EL (cell line): ENCODE results near the gene WFDC12.
A peak's percentile ranks its signal among the peaks of the same experiment; 100 is the strongest.
"Not testable (repeated sequence)": the region's sequence is repeated elsewhere in the genome, so short reads cannot be mapped to it uniquely, and the experiment has no call there.

Experiments used
- DNase-seq: peaks from one replicate; pipeline ENCODE4 v3.0.0-alpha.2; 2016

The WFDC12 gene

DNA sequence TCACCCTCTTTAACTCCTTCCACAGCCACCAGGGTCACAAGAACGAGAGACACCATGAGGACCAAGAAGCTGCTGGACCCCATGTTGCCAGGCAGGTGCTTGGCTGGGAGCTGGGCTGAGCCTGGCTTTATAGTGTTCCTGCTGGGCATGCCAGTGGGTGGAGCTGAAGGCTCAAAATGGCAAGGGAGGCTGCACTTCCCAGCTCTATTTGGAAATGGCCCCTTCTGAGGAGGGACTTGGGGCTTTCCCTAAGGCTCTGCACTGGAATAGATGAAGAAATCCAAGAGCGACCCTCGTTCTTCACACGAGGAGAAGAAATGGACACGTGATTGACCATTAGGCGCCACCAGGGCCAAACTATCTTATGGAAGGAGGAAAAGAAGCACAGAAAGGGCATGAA lies at the start of gene WFDC12:
Gene WFDC12, minus strand, starts transcription at position 101 of the 400 bp plus-strand sequence. Its CDS starts 18 bp downstream, at position 83.
- no peak for DNase-seq

DNA sequence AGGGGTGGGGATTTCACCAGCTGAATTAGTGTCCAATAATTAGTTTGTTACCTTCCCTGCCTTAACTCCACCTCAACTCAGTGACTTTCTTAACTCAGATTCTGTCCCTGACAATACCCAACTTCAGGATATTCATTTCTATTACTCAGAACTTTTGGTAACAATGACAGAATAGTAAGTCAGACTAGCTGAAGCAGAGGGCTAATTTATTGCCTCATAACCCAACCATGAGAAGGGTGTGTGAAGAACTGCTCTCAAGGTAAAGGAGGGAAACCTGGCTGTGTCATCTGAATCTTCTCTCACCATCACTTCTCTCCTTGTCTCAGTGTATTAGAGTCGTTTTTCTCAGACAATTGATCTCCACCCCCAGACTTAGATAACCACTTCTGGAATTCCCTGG lies 49.3 kb upstream of the WFDC12 start:
- no peak for DNase-seq

- DNase-seq: no peak
Observed at GRCh38 chr20:45164906-45165305, 40.6 kb upstream of the WFDC12 start.

- no peak for DNase-seq
Observed at GRCh38 chr20:45163083-45163803, 39.0 kb upstream of the WFDC12 start.

GRCh38 chr20:45157962-45158361 lies 33.7 kb upstream of the WFDC12 start:
- peak; percentile 63 for DNase-seq

DNA sequence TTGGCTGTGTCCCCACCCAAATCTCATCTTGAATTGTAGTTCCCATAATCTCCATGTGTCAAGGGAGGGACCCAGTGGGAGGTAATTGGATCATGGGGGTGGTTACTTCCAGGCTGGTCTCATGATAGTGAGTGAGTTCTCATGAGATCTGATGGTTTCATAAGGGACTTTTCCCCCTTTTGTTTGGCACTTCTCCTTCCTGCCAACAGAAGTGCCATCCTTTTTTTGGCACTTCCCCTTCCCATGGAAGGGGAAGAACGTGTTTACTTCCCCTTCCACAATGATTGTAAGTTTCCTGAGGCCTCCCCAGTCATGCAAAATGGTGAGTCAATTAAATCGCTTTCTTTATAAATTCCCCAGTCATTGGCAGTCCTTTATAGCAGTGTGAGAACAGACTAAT lies 32.4 kb upstream of the WFDC12 start:
- no peak for DNase-seq

DNA sequence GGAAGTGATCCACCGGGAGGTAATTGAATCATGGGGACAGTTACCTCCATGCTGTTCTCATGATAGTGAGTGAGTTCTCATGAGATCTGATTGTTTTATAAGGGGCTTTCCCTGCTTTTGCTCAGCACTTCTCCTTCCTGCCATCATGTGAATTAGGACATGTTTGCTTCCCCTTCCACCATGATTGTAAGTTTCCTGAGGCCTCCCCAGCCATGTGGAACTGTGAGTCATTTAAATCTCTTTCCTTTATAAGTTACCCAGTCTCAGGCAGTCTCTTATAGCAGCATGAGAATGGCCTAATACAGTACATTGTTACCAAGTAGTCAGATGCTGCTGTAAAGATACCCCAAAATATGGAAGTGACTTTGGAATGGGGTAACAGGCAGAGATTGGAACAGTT lies 30.5 kb upstream of the WFDC12 start:
- DNase-seq: not testable (repeated sequence)

DNA sequence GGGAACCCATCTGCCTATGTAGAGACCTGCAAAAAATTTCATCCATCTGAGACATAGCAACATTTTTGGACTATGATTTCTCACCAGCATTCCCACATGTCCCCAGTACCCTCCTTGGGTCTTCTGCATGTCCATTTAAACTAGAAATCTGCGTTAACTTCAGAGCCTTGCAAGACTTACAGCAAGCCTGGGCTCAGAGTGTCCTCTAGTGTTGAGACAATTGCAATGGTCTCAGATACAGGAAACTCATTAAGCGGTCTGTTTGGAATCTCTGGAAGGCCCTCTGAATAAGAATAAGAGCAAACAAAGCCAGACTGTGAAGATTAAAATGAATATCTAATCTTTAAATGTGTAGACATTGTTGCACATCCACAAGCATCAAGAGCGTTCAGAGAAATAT lies 29.9 kb upstream of the WFDC12 start:
- no peak for DNase-seq

GRCh38 chr20:45153752-45154151 lies 29.5 kb upstream of the WFDC12 start:
- DNase-seq: no peak

- no peak for DNase-seq
Observed at GRCh38 chr20:45153147-45153546, 28.9 kb upstream of the WFDC12 start.

DNA sequence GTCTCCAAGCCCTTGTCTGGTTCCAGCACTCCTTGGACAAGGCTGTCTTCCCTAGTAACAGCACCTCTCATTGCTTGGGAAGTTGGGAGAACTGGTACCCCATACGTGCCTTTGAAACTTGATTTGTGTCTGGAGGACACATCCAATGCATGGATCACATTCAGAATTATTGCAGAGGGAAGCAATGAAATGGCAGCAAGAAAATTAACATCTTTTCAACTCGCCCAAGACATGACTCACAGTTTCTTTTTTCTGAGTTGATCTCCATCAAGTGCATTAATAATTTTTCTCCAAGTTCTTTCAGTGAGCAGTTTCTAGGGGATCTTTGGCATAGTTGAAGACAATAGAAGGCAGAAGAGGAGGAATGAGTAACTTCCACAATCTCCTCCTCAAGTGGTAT lies 28.1 kb upstream of the WFDC12 start:
- DNase-seq: no peak

- no peak for DNase-seq
Observed at GRCh38 chr20:45149062-45149461, 24.8 kb upstream of the WFDC12 start.

- no peak for DNase-seq
Observed at GRCh38 chr20:45140836-45141235, 16.6 kb upstream of the WFDC12 start.

- not testable (repeated sequence) for DNase-seq
Observed at GRCh38 chr20:45139733-45140375, 15.6 kb upstream of the WFDC12 start.

GRCh38 chr20:45138561-45139300 lies 14.5 kb upstream of the WFDC12 start:
- peak; percentile 8 for DNase-seq

- DNase-seq: no peak
Observed at GRCh38 chr20:45136911-45137310, 12.6 kb upstream of the WFDC12 start.

DNA sequence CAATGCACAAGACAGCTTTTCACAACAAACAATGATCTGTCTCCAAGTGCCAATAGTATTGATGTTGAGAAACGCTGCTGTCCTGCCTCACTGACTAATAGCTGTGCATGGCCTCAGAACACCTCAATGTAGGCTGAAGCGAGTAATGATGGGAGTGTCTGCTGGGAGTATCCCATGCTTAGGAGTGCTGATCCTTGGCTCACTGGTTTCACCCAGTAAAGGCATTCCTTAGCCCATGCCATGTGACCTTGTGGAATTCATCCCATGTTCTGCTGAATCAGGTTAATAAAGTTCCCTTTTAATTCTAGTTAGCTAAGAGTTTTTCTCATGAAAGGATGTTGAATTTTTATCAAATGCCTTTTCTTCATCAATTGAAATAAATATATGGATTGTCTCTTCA lies 3.8 kb upstream of the WFDC12 start:
- DNase-seq: no peak

DNA sequence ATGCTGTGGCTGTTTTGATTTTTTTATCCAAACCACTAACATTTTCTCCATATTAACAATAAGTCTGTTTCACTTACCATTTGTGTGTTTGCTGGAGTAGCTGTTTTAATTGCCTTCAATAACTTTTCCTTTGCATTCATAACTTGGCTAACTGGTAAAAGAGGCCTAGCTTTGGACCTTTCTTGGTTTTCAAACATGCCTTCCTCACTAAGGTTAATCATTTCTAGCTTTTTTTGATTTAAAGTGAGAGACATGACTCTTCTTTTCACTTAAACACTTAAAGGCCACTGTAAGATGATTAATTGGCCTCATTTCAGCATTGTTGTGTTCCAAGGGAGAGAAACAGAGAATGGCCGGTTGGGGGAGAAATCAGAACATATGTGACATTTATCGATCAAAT lies 2.9 kb downstream of the WFDC12 start:
- no peak for DNase-seq

- DNase-seq: no peak
Observed at GRCh38 chr20:45119556-45120266, 4.6 kb downstream of the WFDC12 start.

- no peak for DNase-seq
Observed at GRCh38 chr20:45118028-45118427, 6.2 kb downstream of the WFDC12 start.

GRCh38 chr20:45117581-45117980 lies 6.7 kb downstream of the WFDC12 start:
- no peak for DNase-seq

- DNase-seq: no peak
Observed at GRCh38 chr20:45115829-45116228, 8.4 kb downstream of the WFDC12 start.

GRCh38 chr20:45115386-45115774 lies 8.9 kb downstream of the WFDC12 start:
- DNase-seq: no peak
